Left lung (tissue), 10 donors: Measurements from ENCODE around the gene CD300LB. TPM values are rescaled to one million over a fixed set of nuclear protein-coding genes. Genes with fewer than 3 reads are reported as not detected.

Experiments used
- ATAC-seq: fragments of 200-7000 bp; cut with Tn5 transposase; one replicate; pipeline ENCODE4 v1.9.1; 2020; ENCODE audit warnings: moderate library complexity
- DNase-seq, 4 donors: peaks; one replicate each; pipeline ENCODE4 v3.0.0-alpha.2; 2013 to 2020
- H3K27ac ChIP-seq, 2 donors: fragments of 200-600 bp; sonication (generic) in 1 of 2; one replicate each; pipeline versions ENCODE4 v1.5.0 to v1.8.0; 2020 to 2021
- H3K27me3 ChIP-seq, 2 donors: fragments of 200-600 bp; sonication (generic) in 1 of 2; one replicate each; pipeline versions ENCODE4 v1.5.0 to v1.8.0; 2020 to 2021
- H3K36me3 ChIP-seq, 2 donors: fragments of 200-600 bp; sonication (generic) in 1 of 2; one replicate each; pipeline versions ENCODE4 v1.5.0 to v1.8.0; 2020 to 2021
- H3K4me1 ChIP-seq, 2 donors: fragments of 200-600 bp; one replicate each; pipeline ENCODE4 v1.8.0; 2021
- H3K4me3 ChIP-seq, 2 donors: fragments of 200-600 bp; sonication (generic) in 1 of 2; one replicate each; pipeline versions ENCODE4 v1.5.0 to v1.8.0; 2020 to 2021; ENCODE audit warnings: mild to moderate bottlenecking in 1 of 2
- H3K9me3 ChIP-seq, 2 donors: fragments of 200-600 bp; sonication (generic) in 1 of 2; one replicate each; pipeline versions ENCODE4 v1.5.0 to v1.8.0; 2020 to 2021
- intact Hi-C, 2 donors: fragments of 100-400 bp; cut with DNase I; formaldehyde crosslinking; loops; one replicate each; pipeline versions ENCODE4 v1.11.2 to v1.14.2; 2022
- polyA plus RNA-seq, 6 donors: library from polyadenylated mRNA; unstranded; fragments of 120-200 nt; gene quantifications; one replicate each; pipeline ENCODE4 v1.2.1, GENCODE V29; 2013; ENCODE audit not compliant: insufficient read length in 6 of 6
- total RNA-seq, 2 donors: library from RNA; stranded (reverse); fragmentation: NEBNext Ultra II Directional; extraction: Animal tissue kit (Norgen Biotek cat#: 25700); gene quantifications; one replicate each; pipeline ENCODE4 v1.2.1, GENCODE V29; 2021
- TF ChIP-seq, protein P1 (sequence below), 2 donors: fragments of 200-600 bp; sonication (generic) in 1 of 2; IDR thresholded peaks; one replicate each; pipeline versions ENCODE4 v1.5.0 to v1.8.0; 2021; ENCODE audit warnings: antibody characterized with exemption in 2 of 2
- donor health status: DM: no; HTN: yes; CAD: no.
- donor health status: DM: no; HTN: no; CAD: no.

Gene CD300LB
- total and polyA plus RNA-seq, 8 donors = 0.13 to 1.6 (median 0.29) TPM

DNA sequence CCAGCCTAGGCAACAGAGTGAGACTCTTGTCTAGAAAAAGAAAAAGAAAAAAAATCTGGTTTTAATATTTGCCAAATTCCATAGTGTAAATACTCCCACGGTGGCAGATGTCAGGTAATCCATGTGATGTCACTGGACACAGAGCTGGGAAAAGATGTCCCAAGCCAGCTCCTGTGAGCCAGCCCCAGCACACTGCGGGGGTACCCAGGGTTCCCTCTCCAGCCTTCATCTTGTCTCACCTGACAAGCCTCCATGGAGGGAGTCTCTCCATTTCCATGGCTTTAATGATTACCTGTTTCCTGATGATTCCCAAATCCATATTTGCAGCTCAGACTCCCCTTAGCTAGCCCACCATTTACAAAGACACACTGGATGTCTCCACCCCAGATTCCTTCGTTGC is 4.6 kb downstream of the CD300LB start:
- TF ChIP-seq, protein P1, sequence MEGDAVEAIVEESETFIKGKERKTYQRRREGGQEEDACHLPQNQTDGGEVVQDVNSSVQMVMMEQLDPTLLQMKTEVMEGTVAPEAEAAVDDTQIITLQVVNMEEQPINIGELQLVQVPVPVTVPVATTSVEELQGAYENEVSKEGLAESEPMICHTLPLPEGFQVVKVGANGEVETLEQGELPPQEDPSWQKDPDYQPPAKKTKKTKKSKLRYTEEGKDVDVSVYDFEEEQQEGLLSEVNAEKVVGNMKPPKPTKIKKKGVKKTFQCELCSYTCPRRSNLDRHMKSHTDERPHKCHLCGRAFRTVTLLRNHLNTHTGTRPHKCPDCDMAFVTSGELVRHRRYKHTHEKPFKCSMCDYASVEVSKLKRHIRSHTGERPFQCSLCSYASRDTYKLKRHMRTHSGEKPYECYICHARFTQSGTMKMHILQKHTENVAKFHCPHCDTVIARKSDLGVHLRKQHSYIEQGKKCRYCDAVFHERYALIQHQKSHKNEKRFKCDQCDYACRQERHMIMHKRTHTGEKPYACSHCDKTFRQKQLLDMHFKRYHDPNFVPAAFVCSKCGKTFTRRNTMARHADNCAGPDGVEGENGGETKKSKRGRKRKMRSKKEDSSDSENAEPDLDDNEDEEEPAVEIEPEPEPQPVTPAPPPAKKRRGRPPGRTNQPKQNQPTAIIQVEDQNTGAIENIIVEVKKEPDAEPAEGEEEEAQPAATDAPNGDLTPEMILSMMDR (IDR thresholded peaks at IDR 0.05) = no peak
- intact Hi-C loops = no loop called here
- H3K4me1 ChIP-seq = peaks cover 0 to 84% of the 10 kb centered on the region in 2 donors
- peaks cover 0 to 5% of the 10 kb centered on the region in 2 donors for H3K27me3 ChIP-seq
- peaks cover 0 to 6% of the 10 kb centered on the region in 2 donors for H3K9me3 ChIP-seq
- no peak for DNase-seq
- peak overlapping the region in 1 of 2 donors; percentile 73 for H3K27ac ChIP-seq
- H3K36me3 ChIP-seq = no peaks in the 10 kb centered on the region
- no peak overlapping the region for H3K4me3 ChIP-seq
- ATAC-seq = no peak

DNA sequence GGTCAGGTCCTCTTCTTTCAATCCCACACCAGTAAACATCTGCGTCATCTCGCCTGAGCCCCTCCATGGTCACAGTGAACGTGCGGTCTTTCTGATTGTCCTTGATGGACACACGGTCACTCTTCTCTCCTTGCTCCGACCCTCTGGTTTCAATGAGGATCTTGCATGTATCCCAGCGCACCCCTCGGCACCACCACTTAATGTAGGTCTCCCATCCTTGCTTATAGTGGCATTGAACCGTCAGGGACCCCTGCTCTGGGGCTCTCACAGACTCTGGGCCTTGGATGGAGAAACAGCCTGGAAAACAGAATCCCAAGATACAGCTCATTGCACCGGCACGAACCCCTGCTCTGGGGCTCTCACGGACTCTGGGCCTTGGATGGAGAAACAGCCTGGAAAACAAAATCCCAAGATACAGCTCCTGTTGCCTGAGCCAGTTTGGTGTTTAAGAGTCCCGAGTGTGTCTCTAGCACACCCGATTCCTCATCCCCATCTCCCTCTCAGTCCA is 5.4 kb downstream of the CD300LB start:
- ATAC-seq = no peak
- Histone ChIP-seq H3K4me1 (peaks cover 0 to 84% of the 10 kb centered on the region in 2 donors), H3K9me3 (peaks cover 0 to 6% of the 10 kb centered on the region in 2 donors), H3K27me3 (peaks cover 0 to 3% of the 10 kb centered on the region in 2 donors), H3K27ac (no peak overlapping the region), H3K36me3 (no peaks in the 10 kb centered on the region), H3K4me3 (no peak overlapping the region)
- intact Hi-C loops = no loop called here
- DNase-seq = no peak
- TF ChIP-seq, protein P1 (IDR thresholded peaks at IDR 0.05) = no peak

DNA sequence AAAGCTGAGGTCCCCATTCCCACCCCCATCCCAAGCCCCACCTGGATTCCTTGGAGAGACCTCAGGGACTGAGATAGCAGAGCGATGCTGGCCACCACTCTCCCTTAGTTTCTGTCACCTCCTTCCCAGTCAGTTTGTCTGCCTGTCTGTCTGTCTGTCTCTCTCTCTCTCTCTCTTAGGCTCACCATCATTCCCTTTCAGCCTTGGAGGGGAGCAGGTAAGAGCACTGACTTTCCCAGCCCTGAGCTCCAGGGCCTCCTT is 5.9 kb downstream of the CD300LB start:
- TF ChIP-seq, protein P1 (IDR thresholded peaks at IDR 0.05) = no peak
- H3K27me3 ChIP-seq = peaks cover 0 to 3% of the 10 kb centered on the region in 2 donors
- intact Hi-C loops = no loop called here

DNA sequence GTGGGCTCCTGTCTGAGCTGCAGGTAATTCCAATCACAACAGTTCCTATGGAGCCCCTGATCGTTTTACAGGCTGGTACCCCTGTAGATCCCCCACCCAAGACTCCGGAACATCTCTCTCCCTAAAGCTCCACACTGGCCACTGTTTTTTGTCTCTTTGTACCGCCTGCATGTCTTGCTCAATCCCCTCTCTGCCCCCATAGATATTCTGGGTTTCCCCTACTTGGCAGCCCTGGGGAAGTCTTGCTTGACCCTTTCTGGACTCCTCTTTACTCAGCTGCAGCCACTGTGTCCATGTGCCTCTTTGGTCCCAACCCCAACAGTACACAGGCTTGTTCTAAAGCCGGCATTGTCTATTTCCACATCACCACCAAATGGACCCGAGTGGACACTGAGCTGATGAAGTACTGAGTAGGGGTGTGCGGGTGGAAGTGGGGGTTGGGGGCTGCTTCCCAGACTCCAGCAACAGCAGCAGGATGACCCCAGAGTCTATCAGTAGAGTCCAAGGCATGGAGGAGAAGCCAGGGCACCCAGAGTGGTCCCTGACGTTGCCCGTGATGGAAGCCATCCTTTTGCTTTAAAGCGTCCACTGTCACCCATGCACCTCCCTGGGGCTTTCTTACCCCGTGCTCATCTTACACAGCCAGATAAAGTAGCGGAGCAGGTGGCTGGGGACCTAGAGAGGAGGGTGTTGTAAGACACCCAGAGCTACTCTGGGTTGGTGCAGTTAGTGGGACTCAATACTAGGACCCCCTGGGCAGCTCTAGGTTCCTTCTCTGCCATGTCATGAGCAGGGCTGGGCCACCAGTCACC is 6.4 kb downstream of the CD300LB start:
- no peaks in the 10 kb centered on the region for H3K36me3 ChIP-seq
- no peak for ATAC-seq
- no peak overlapping the region for H3K4me3 ChIP-seq
- H3K27ac ChIP-seq = peak overlapping the region in 1 of 2 donors; percentile 41
- DNase-seq = peak in 1 of 4 donors; percentile 29
- TF ChIP-seq, protein P1 (IDR thresholded peaks at IDR 0.05) = no peak
- H3K27me3 ChIP-seq = peaks cover 0 to 3% of the 10 kb centered on the region in 2 donors
- peaks cover 0 to 6% of the 10 kb centered on the region in 2 donors for H3K9me3 ChIP-seq
- peaks cover 0 to 84% of the 10 kb centered on the region in 2 donors for H3K4me1 ChIP-seq
- intact Hi-C loops = no loop called here

More for the DNA sequence above, 5.9 kb downstream of the CD300LB start:
- DNase-seq (no peak), ATAC-seq (no peak)
- no peak overlapping the region for H3K4me3 ChIP-seq
- no peaks in the 10 kb centered on the region for H3K36me3 ChIP-seq
- H3K9me3 ChIP-seq = peaks cover 0 to 6% of the 10 kb centered on the region in 2 donors
- H3K4me1 ChIP-seq = peaks cover 0 to 84% of the 10 kb centered on the region in 2 donors
- H3K27ac ChIP-seq = no peak overlapping the region

DNA sequence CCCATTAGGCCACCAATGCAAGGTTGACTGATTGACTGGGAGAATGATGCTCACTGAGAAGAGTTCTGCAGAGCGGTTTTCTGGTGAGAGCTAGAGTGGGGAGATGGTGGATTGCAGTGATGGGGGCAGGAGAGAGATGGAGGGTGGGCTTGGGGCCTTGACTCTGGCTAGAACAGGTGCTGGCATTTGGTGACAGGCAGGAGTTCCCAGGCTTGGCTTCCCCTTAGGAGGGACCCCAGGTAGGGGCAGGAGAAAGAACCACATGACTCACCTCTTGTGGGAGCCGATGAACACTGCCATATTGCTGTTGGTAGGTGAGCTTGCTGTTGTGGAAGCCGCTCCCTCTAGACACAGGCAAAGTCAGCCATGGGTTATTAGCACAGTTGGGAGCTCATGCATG is 8.0 kb downstream of the CD300LB start:
- peaks cover 0 to 7% of the 10 kb centered on the region in 2 donors for H3K9me3 ChIP-seq
- intact Hi-C loops = no loop called here
- TF ChIP-seq, protein P1 (IDR thresholded peaks at IDR 0.05) = no peak
- peaks cover 0 to 76% of the 10 kb centered on the region in 2 donors for H3K4me1 ChIP-seq
- ATAC-seq (no peak), DNase-seq (peak in 1 of 4 donors; percentile 28)
- H3K36me3 ChIP-seq = no peaks in the 10 kb centered on the region
- H3K27ac ChIP-seq = no peak overlapping the region
- no peaks in the 10 kb centered on the region for H3K27me3 ChIP-seq
- no peak overlapping the region for H3K4me3 ChIP-seq
